ENCODE measurements around the gene VAV3.
"Not testable (repeated sequence)": the region's sequence is repeated elsewhere in the genome, so short reads cannot be mapped to it uniquely, and the experiment has no call there.

VAV3 gene

DNA sequence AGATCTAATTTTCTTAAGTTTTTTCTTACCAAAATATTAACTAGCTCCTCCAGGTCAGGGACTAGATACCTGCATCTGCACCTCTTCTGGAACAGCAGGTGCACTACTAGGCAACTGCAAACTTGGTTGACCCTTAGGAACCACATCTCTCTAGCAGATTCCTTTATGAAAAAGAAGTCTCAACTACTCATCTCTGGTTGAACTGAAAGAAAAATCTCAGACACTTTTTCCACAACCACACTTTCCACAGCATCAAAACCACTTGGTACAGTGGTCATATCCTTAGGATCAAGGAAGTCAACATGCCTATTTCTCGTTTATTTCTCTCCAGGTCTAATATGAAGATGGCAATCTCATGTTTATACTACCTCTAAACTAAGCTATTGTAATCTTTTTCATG is 52.3 kb downstream of the VAV3 start:
- Histone ChIP-seq H3K4me3 (ENCODE audit: low read depth, low read length) (no peak overlapping the region), H3K9ac (ENCODE audit: low read length) (no peak overlapping the region), H3K27ac (ENCODE audit: low read depth, low read length) (no peak overlapping the region), H3K4me1 (ENCODE audit: control insufficient read depth, insufficient read depth, low read length) (no peaks in the 10 kb centered on the region), H3K9me3 (ENCODE audit: control insufficient read depth, insufficient read depth, low read depth, low read length) (no peaks in the 10 kb centered on the region), H3K36me3 (ENCODE audit: control insufficient read depth, insufficient read depth, low read length) (no peaks in the 10 kb centered on the region), H3K27me3 (ENCODE audit: control insufficient read depth, insufficient read depth, low read length) (no peaks in the 10 kb centered on the region)

DNA sequence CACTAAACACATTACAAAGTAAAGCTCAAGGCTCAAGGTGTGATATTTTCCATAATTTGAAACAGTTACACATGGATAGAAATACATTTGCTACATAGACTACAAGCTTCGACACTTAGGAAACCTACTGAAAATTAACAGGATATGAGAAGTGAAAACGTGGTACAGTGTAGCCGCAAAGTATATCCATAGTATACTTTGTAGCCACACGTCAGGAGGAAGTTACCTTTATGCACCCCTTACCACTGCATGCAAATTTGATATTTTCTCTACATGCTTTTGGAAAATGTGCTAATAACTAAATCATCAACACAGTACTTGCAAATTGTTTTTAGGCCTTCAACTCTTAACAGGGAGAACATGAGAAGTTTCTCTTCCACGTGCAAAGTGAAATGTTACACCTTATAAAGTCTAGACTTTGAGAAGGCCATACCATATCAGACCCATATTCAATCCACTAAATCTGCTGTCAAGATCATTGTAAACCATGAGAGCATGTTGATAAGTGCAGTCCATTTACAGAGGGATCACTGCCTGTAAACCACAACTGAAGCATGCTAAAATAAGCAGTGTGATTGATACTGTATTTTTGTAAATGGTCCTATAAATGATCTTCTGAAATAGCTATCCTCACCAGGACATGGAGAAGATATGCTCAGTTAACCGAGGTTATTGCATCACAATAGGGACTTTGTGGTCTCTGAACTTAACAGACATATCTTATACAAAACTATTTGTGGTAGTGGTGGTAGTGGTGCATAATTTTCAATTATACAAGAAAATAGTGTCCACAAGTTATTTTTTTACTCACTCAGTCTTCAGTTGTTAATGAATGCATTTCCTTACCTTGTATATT is 64.7 kb downstream of the VAV3 start:
- Histone ChIP-seq H3K27me3 (ENCODE audit: control insufficient read depth, insufficient read depth, low read length) (no peaks in the 10 kb centered on the region), H3K9ac (ENCODE audit: low read length) (no peak overlapping the region), H3K4me3 (ENCODE audit: low read depth, low read length) (no peak overlapping the region), H3K27ac (ENCODE audit: low read depth, low read length) (no peak overlapping the region), H3K4me1 (ENCODE audit: control insufficient read depth, insufficient read depth, low read length) (peaks cover 13% of the 10 kb centered on the region; the same call in 1 of the 2 replicates), H3K36me3 (ENCODE audit: control insufficient read depth, insufficient read depth, low read length) (no peaks in the 10 kb centered on the region), H3K9me3 (ENCODE audit: control insufficient read depth, insufficient read depth, low read depth, low read length) (no peaks in the 10 kb centered on the region)

DNA sequence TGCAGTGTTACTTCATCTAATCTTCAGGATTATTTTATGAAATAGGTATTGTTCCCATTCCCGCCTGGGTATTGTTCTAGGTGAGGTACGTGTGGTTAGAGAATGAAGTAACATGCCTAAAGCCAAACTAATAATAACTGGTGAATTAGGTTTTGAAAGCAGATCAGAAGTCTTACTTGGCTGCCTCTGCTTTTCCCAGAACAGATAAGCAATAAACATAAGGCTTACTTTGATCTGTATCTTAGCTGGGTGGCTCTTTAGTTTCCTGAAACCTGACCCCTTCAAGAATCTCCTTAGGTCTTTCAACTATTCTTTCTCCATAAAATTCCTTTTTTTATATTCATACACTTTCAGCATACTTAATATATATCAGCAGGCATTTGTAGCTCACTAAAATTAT is 65.3 kb downstream of the VAV3 start:
- H3K36me3 ChIP-seq (ENCODE audit: control insufficient read depth, insufficient read depth, low read length), result no peaks in the 10 kb centered on the region
- no peaks in the 10 kb centered on the region for H3K9me3 ChIP-seq (ENCODE audit: control insufficient read depth, insufficient read depth, low read depth, low read length)
- no peak overlapping the region for H3K27ac ChIP-seq (ENCODE audit: low read depth, low read length)
- H3K4me1 ChIP-seq (ENCODE audit: control insufficient read depth, insufficient read depth, low read length), result peaks cover 13% of the 10 kb centered on the region; the same call in 1 of the 2 replicates
- no peak overlapping the region for H3K4me3 ChIP-seq (ENCODE audit: low read depth, low read length)
- H3K27me3 ChIP-seq (ENCODE audit: control insufficient read depth, insufficient read depth, low read length), result no peaks in the 10 kb centered on the region
- no peak overlapping the region for H3K9ac ChIP-seq (ENCODE audit: low read length)

DNA sequence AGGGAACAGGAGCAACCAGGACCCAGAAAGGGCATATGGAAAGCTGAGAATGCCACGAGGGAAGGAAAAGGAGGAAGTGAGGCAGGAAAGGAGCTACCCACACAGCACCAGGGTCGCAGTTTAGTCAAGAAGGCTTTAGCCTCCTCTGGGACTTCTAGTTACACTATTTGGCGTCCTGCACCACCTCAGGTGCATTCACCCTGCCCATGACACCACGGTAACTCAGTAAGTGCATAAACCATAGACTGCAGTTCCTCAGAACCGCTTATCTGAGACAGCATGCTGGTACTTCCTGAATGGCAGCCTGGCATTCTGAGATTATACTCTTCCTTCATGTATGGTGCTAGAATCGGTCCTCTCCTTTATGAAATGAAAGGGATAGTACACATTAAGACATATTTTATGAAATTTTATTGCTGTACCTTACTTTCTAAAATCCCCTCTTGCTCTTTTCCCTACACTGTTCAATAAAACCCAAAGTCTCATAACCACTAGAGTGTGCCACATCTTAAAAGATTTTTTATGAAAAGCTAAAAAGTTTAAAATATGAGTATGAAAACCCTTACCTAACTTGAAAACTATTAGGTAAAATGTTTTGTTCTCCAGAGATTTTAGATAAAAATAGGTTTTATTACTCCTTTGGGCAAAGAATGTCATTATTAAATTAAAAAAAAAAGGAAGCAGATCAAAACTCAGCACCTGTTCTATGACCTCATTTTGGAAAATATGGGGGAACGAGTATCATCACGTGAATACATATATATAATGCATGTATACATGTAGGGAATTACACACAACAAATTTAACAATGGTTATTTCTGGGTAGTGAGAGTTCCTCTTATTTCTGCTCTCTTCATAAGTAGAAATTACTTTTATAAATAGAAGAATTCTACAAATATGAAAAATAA is 67.3 kb downstream of the VAV3 start:
- no peaks in the 10 kb centered on the region for H3K27me3 ChIP-seq (ENCODE audit: control insufficient read depth, insufficient read depth, low read length)
- no peak overlapping the region for H3K4me3 ChIP-seq (ENCODE audit: low read depth, low read length)
- H3K36me3 ChIP-seq (ENCODE audit: control insufficient read depth, insufficient read depth, low read length), result no peaks in the 10 kb centered on the region
- H3K9me3 ChIP-seq (ENCODE audit: control insufficient read depth, insufficient read depth, low read depth, low read length), result peaks cover 8% of the 10 kb centered on the region; the same call in 1 of the 2 replicates
- peaks cover 13% of the 10 kb centered on the region; the same call in 1 of the 2 replicates for H3K4me1 ChIP-seq (ENCODE audit: control insufficient read depth, insufficient read depth, low read length)
- no peak overlapping the region for H3K9ac ChIP-seq (ENCODE audit: low read length)
- H3K27ac ChIP-seq (ENCODE audit: low read depth, low read length), result no peak overlapping the region

DNA sequence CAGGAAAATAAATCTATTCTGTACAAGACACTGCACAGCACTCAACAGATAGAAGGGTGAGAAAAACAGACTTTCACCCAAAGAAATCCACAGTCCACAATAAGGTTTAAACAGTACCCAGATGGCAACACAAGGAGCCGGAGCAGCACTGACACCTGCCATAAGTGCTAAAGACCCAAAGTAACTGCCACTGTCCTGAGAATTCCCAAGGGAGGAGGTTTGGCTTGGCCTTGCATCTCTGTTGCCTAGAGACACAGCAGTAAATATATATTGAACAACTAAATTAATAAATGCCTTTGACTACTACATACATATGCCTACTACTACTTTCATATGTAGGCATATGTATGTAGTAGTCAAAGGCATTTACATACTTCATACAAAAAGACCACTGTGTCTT is 68.0 kb downstream of the VAV3 start:
- H3K4me3 ChIP-seq (ENCODE audit: low read depth, low read length), result no peak overlapping the region
- H3K27ac ChIP-seq (ENCODE audit: low read depth, low read length), result no peak overlapping the region
- no peak overlapping the region for H3K9ac ChIP-seq (ENCODE audit: low read length)

DNA sequence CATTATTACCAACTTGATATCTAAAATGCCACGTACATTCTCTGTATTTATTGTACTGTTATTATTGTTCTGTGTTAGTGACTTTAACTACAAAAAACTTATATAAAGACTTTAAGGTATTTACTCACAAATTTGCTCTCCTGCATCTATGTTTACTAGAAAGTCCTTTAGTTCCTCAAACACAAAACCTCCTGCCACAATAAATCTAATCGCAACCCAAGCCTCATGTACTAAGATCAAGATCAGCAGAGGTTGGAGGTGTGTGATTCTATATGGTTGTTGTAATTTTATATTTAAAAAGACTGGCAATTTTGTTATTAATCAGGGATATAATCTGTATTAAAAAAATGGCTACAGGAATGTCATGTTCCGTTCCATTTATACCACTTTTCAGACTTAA is 68.6 kb downstream of the VAV3 start:
- no peaks in the 10 kb centered on the region for H3K36me3 ChIP-seq (ENCODE audit: control insufficient read depth, insufficient read depth, low read length)
- H3K9ac ChIP-seq (ENCODE audit: low read length), result no peak overlapping the region
- H3K4me1 ChIP-seq (ENCODE audit: control insufficient read depth, insufficient read depth, low read length), result peaks cover 13% of the 10 kb centered on the region; the same call in 1 of the 2 replicates
- no peaks in the 10 kb centered on the region for H3K27me3 ChIP-seq (ENCODE audit: control insufficient read depth, insufficient read depth, low read length)
- peaks cover 8% of the 10 kb centered on the region; the same call in 1 of the 2 replicates for H3K9me3 ChIP-seq (ENCODE audit: control insufficient read depth, insufficient read depth, low read depth, low read length)
- H3K4me3 ChIP-seq (ENCODE audit: low read depth, low read length), result no peak overlapping the region
- no peak overlapping the region for H3K27ac ChIP-seq (ENCODE audit: low read depth, low read length)

More for the DNA sequence above, 68.0 kb downstream of the VAV3 start:
- peaks cover 13% of the 10 kb centered on the region; the same call in 1 of the 2 replicates for H3K4me1 ChIP-seq (ENCODE audit: control insufficient read depth, insufficient read depth, low read length)
- H3K9me3 ChIP-seq (ENCODE audit: control insufficient read depth, insufficient read depth, low read depth, low read length), result peaks cover 8% of the 10 kb centered on the region; the same call in 1 of the 2 replicates
- no peaks in the 10 kb centered on the region for H3K27me3 ChIP-seq (ENCODE audit: control insufficient read depth, insufficient read depth, low read length)
- no peaks in the 10 kb centered on the region for H3K36me3 ChIP-seq (ENCODE audit: control insufficient read depth, insufficient read depth, low read length)

DNA sequence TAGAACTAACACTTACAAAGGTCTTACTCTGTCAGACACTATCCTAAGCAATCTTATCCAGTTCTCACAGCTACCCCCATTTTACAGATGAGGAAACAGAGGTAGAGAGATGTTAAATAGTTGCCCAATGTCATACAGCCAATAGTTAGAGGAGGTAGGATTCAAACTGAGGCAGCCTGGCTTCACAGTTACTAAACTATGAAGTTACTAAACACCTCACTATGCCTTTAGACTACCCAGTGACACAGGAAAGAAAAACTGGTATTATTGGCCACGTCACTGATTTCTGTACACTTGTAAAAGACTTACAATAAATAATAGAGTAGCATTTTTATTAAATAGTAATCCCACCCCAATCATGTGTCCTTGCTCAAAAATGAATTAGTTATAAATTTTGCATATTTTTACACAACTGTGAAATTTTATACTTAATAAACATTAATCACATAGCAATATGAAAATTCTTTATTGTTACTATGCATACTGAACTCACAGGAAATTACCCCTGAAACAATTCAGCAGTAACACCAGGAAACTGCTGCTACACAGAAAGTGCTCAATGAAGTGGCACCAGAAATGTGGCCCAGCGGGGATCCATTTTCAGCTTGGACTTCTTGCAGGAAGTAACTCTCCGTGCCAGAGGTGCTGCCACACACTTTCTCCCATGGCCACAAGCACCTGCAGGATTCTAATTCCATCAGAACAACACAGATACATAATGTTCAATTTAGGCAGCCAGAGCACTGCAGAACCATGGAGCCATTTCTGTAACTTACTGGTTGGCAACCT is 69.4 kb downstream of the VAV3 start:
- peaks cover 13% of the 10 kb centered on the region; the same call in 1 of the 2 replicates for H3K4me1 ChIP-seq (ENCODE audit: control insufficient read depth, insufficient read depth, low read length)
- no peak overlapping the region for H3K4me3 ChIP-seq (ENCODE audit: low read depth, low read length)
- H3K9me3 ChIP-seq (ENCODE audit: control insufficient read depth, insufficient read depth, low read depth, low read length), result peaks cover 8% of the 10 kb centered on the region; the same call in 1 of the 2 replicates
- no peaks in the 10 kb centered on the region for H3K27me3 ChIP-seq (ENCODE audit: control insufficient read depth, insufficient read depth, low read length)
- no peaks in the 10 kb centered on the region for H3K36me3 ChIP-seq (ENCODE audit: control insufficient read depth, insufficient read depth, low read length)
- H3K27ac ChIP-seq (ENCODE audit: low read depth, low read length), result no peak overlapping the region
- H3K9ac ChIP-seq (ENCODE audit: low read length), result no peak overlapping the region

DNA sequence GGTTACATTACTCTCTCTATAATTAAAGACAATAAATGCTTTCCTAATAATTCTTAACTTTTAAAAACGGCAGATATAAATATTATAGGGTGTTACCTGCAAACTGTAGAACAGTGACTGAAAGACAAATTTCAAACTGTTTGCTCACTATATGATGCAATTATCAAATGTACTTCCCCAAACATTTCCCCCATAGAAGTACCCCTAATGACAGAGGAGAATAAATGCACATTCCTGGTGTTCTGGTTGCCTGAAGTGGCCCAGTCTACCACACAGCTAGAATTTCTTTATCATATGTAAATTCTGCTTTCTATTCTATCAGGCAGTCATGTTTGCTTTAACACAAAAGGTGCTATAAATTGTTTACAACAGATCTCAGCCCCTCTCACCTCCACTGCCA is 70.4 kb downstream of the VAV3 start:
- H3K4me1 ChIP-seq (ENCODE audit: control insufficient read depth, insufficient read depth, low read length), result peaks cover 4% of the 10 kb centered on the region; the same call in 1 of the 2 replicates

DNA sequence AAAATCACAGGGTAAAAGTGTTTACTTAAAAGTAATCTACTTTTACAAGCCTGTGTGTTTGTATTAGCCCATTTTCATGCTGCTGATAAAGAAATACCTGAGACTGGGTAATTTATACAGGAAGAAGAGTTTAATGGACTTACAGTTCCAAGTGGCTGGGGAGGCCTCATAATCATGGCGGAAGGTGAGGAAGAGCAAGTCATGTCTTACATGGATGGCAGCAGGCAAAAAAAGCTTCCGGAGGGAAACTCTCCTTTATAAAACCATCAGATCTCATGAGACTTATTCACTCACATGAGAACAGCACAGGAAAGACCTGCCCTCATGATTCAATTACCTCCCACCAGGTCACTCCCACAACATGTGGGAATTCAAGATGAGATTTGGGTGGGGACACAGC is 71.6 kb downstream of the VAV3 start:
- not testable (repeated sequence) for H3K27ac ChIP-seq (ENCODE audit: low read depth, low read length); H3K4me1 ChIP-seq (ENCODE audit: control insufficient read depth, insufficient read depth, low read length); H3K4me3 ChIP-seq (ENCODE audit: low read depth, low read length); H3K9ac ChIP-seq (ENCODE audit: low read length); H3K9me3 ChIP-seq (ENCODE audit: control insufficient read depth, insufficient read depth, low read depth, low read length); H3K27me3 ChIP-seq (ENCODE audit: control insufficient read depth, insufficient read depth, low read length); H3K36me3 ChIP-seq (ENCODE audit: control insufficient read depth, insufficient read depth, low read length)

More for the DNA sequence above, 70.4 kb downstream of the VAV3 start:
- Histone ChIP-seq H3K9me3 (ENCODE audit: control insufficient read depth, insufficient read depth, low read depth, low read length) (peaks cover 8% of the 10 kb centered on the region; the same call in 1 of the 2 replicates), H3K9ac (ENCODE audit: low read length) (no peak overlapping the region), H3K27ac (ENCODE audit: low read depth, low read length) (no peak overlapping the region), H3K36me3 (ENCODE audit: control insufficient read depth, insufficient read depth, low read length) (no peaks in the 10 kb centered on the region), H3K4me3 (ENCODE audit: low read depth, low read length) (no peak overlapping the region), H3K27me3 (ENCODE audit: control insufficient read depth, insufficient read depth, low read length) (no peaks in the 10 kb centered on the region)

DNA sequence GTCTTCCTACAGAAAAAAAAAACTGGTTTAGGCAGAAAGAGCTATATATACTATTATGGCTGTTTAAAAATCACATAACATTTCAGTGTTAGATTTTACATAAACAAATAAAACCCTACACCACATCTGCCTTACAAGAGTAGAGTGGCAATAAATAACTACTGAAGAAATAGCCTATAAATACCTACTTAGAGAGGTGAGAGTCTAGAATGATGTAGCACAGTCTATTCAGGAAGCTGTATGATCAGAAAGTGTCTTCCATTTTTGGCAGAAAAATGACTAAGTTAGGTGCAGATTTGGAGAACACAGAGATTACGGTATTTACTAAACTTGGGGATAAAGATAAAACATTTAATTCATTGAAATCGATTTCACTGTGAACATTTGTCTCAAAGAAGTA is 75.5 kb downstream of the VAV3 start:
- Histone ChIP-seq H3K9me3 (ENCODE audit: control insufficient read depth, insufficient read depth, low read depth, low read length) (peaks cover 8% of the 10 kb centered on the region; the same call in 1 of the 2 replicates), H3K4me1 (ENCODE audit: control insufficient read depth, insufficient read depth, low read length) (no peaks in the 10 kb centered on the region), H3K9ac (ENCODE audit: low read length) (no peak overlapping the region), H3K27me3 (ENCODE audit: control insufficient read depth, insufficient read depth, low read length) (no peaks in the 10 kb centered on the region), H3K36me3 (ENCODE audit: control insufficient read depth, insufficient read depth, low read length) (no peaks in the 10 kb centered on the region), H3K4me3 (ENCODE audit: low read depth, low read length) (no peak overlapping the region), H3K27ac (ENCODE audit: low read depth, low read length) (no peak overlapping the region)

Data from HUES6 (cell line).